ENCODE results near the gene SLC5A9.

SLC5A9 gene

GRCh38 chr1:48214820-48215219 lies 7.7 kb upstream of the SLC5A9 start:
- DNase-seq: no peak

DNA sequence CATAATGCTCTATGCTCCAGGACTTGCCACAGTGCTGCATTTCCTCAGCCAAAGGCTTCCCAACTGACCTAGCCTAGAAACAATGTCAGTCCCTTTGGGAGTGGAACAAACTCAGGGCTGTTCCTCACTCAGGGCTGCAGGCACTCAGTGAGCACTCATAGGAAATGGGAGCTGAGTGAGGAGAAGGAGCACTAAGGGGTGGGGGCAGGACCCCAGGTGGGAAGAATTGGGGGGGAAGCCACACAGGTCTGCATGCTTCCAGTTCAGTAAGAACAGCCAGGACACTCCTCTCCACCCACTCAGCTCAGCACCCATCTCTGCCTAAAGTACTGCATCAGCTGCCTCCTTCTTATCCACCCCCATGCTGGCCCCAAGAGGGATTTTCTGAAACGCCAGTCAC lies 7.3 kb upstream of the SLC5A9 start:
- DNase-seq: no peak

- DNase-seq: no peak
Observed at GRCh38 chr1:48215889-48216288, 6.6 kb upstream of the SLC5A9 start.

DNA sequence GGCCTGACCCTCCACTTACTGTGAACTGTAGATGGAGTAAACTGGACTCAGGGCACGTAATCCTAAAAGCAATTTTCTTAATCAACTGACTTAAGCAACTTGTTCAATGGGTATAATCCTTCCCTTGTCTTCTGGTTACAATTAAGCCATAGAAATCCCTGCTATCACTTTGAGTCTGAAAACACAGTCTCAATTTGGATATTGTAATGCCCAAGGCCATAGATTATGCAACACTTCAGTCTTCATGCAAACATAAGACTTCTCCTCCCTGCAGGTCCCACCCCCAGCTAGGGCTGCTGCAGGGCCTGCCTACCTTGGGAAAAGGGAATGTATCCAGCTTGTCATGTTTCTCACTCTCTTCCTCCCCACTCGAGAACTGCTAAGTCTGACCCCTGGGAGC lies 6.2 kb upstream of the SLC5A9 start:
- DNase-seq: no peak

DNA sequence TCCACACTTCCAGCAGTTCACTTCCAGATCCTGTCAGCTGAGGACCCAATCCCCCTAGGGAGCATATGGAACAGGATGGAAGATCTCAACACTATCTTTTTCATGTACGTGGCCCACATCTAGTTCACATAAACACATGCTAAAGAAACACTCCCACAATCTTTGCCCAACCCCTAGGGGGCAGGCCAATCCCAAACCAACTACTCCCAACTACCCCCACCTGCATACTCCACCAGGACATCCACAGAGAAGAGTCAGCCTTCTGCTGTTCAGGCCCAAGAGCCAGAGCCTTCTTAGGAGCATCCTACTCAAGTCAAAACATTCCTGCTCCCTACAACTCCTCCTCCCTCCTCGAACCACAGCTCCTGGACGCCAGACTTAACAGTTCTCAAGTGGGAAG lies 5.6 kb upstream of the SLC5A9 start:
- DNase-seq: no peak

DNA sequence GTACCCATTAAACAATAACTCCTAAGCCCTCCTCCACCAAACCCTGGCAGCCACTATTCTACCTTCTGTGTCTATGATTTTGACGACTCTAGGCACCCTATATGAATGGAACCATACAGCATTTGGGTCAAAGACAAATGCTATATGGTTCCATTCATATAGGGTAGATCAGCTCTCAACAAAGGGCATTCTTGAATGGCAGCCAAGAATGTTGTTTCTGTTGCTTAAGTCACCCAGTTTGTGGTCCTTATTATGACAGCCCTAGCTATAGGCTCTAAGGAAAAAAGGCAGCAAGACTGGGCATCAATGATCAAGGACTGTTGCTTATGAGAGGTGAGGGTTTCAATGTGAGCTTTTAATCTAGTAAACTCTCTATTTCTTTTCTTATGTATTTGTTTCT lies 4.7 kb upstream of the SLC5A9 start:
- no peak for DNase-seq

- no peak for DNase-seq
Observed at GRCh38 chr1:48219803-48220202, 2.7 kb upstream of the SLC5A9 start.

DNA sequence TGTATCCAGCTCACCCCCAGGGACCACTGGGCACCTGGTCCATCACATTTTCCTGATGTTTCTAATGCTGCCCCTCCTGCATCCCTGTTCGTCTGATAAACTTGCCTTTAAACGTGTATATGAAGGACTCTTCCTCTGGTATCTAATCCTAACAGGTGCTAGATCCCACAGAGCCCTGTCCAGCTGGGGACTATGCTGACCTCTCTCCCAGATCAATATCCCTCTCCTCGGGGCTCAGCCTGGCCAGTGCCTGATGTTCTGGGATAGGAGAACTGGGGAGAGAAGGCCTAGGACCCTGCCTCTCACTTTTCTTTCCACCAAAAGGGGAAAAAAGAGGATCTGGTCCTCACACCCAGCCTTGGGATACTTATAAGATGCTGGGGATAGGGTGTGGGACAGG lies 1.4 kb upstream of the SLC5A9 start:
- no peak for DNase-seq

GRCh38 chr1:48221657-48222056 lies 859 bp upstream of the SLC5A9 start:
- no peak for DNase-seq

DNA sequence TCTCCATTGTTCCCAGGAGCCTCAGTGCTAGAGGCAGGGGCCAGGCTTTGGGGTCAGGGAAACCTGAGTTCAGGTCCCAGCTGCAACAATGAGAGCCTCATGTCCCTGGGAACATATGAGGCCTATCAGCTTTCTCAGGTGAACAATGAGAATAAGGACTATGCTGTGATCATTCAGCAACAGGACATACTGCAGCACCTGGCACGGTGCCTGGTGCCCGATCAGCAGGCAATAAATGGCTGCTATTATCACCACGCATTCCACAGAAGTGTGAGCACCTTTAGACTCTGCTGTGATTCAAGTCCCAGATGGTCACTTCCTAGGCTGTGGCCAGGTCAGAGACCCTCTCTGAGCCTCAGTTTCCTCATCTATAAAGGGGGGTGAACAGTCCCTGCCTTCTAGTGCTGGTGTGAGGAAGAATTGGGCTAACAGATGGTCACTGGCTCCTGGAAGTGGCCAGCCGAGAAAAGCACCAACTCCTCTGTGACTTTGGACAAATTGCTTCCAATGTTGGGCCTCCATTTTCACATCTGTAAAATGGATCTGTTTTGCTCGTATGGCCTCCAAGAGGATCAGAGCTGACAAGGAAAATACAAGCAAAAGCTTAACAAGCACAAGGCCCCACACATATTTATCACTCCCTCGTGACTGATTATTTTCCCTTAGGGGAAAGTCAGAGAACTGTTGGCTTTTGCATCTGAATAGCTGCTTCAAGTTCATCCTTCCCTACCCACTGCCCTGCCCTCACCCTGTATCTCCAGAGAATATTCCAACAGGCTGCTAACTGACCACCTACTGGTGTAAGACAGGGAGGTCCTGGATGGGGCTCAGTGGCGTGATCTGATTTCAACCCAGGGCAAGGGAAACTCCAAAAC lies 1.1 kb downstream of the SLC5A9 start:
- no peak for DNase-seq

DNA sequence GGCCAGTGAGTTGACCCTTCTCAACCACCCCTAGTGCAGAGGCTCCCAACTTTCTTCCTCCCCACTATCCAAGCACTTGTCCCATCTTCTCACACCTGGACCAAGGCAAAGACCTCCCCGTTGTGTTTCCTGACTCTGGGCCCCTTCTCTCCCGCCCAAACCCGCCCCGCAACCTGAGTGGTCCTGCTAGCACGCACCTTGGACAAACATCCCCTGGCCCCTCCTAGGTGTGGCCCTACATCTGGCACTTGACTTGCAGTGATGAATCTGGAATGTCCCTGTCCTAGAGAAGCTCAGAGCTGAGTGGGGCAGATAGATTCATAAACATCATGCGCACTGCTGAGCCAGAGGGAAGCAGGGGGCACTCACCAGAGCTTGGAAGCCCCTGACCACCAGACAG lies 2.3 kb downstream of the SLC5A9 start:
- DNase-seq: no peak

DNA sequence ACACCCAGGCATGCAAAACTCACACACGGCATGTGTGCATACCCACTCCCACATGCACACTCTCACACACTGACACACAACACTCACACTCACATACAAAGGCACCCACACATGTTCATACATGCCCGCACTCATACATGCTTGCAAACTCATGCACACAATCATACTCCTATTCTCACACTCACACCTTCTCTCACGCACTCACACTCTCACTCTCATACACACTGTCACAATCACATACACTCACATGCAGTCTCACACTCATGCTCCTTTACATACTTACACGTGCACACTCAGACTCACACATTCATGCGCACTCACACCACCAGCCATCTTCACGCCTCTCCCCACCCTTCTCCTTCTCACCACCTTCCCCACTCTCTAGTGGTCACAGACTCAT lies 3.1 kb downstream of the SLC5A9 start:
- DNase-seq: no peak

DNA sequence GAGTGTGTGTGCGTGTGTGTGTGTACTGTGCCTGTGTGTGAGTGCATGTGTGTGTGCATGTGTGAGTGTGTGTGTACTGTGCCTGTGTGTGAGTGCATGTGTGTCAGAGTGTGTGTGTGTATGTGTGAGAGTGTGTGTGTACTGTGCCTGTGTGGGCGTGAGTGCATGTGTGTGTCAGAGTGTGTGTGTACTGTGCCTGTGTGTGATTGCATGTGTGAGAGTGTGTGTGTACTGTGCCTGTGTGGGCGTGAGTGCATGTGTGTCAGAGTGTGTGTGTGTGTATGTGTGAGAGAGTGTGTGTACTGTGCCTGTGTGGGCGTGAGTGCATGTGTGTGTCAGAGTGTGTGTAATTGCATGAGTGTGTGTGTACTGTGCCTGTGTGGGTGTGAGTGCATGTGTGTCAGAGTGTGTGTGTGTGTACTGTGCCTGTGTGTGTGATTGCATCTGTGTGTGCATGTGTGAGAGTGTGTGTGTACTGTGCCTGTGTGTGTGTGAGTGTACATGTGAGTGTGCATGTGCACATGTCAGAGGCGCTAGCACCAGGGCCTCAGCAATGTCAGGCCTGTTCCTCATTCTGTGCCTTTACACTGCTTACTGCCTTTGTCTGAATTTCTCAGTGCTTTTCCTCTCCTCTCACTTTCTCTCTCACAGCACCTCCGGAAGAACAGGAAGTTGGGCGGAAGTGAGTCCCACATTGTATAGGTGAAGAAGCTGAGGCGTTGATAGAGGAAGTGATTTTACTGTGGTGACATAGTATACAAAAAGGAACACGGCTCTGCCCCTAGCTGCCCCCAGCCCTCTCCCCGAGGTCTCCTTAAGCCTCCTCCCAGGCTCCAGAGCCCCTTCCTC lies 4.9 kb downstream of the SLC5A9 start:
- no peak for DNase-seq

GRCh38 chr1:48228156-48228555 lies 5.6 kb downstream of the SLC5A9 start:
- DNase-seq: no peak

GRCh38 chr1:48229317-48229716 lies 6.8 kb downstream of the SLC5A9 start:
- no peak for DNase-seq

DNA sequence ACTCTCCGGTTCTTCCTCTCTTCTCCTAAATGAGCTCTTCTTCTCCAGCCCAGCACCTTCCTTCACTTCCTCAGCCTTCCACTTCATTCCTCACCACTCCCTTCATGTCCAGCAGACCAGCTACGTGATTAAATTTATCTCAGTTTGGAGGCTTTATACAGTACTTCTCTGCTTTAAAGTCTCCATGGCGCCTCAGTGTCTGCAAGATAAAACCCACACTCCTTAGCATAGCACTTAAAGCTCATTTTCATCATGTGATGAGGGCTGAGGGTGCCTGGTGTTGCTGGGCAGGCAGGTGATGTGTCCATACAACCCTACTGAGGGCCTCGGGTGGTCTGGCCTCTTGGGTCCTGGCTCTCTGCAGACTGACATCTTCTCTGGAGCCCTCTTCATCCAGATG lies 7.7 kb downstream of the SLC5A9 start:
- DNase-seq: no peak

DNA sequence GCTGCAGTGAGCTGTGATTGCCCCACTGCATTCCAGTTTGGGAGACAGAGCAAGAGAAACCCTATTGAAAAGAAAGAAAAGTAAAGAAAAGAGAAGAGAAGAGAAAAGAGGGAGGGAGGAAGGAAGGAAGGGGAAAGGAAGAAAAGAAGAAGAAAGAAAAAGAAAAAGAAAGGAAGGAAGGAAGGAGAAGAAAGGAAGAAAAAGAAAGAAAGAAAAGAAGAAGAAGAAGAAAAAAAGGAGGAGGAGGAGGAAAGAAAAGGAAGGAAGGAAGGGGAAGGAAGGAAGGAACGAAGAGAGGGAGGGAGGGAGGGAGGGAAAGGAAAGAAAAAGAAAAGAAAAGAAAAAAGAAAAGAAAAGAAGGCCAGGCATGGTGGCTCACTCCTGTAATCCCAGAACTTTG lies 10.2 kb downstream of the SLC5A9 start:
- no peak for DNase-seq

GRCh38 chr1:48233666-48234485 lies 11.4 kb downstream of the SLC5A9 start:
- DNase-seq: no peak

DNA sequence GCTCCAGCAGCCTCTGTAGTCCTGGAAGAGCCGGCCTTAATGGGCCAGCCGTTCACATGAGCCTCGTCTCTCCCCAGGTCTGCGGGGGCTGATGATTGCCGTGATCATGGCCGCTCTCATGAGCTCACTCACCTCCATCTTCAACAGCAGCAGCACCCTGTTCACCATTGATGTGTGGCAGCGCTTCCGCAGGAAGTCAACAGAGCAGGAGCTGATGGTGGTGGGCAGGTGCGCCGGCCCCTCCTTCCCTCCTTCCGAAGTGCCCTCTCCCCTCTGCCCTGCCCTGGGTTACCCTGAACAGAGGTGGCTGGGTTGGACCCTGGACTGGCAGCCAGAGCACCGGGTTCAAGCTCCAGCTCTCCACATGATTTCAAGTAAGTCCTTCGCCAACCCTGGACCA lies 13.1 kb downstream of the SLC5A9 start:
- no peak for DNase-seq

- peak; percentile 1 for DNase-seq
Observed at GRCh38 chr1:48236716-48237470, 14.4 kb downstream of the SLC5A9 start.

- DNase-seq: no peak
Observed at GRCh38 chr1:48242141-48242736, 19.7 kb downstream of the SLC5A9 start.

- DNase-seq: no peak
Observed at GRCh38 chr1:48245106-48245505, 22.6 kb downstream of the SLC5A9 start.

All from NCI-H2227 treated with DMSO at 0.1 percent for 48 hours (cell line).